Umbilical cord (tissue), 2 donors: Measurements from ENCODE around the gene SYCP1. TPM values are rescaled to one million over a fixed set of nuclear protein-coding genes. Genes with fewer than 3 reads are reported as not detected.
"Not testable (repeated sequence)": the region's sequence is repeated elsewhere in the genome, so short reads cannot be mapped to it uniquely, and the experiment has no call there.

Source experiments
- DNase-seq: peaks from one replicate; pipeline ENCODE4 v3.0.0-alpha.2; 2015; ENCODE audit warnings: low spot score
- total RNA-seq: library from RNA; depleted of rRNA; stranded (reverse); fragments of >200 nt; gene quantifications from one replicate; pipeline ENCODE4 v1.2.3, GENCODE V29; 2014; ENCODE audit warnings: low replicate concordance; ENCODE audit not compliant: insufficient read depth

The SYCP1 gene
- 2.4 TPM for total RNA-seq

GRCh38 chr1:114854693-114855320 lies at the start of gene SYCP1:
TSS of gene SYCP1 (plus strand) at chr1:114854863. CDS start at chr1:114855465, 602 bp downstream.
- DNase-seq = peak; percentile 1

DNA sequence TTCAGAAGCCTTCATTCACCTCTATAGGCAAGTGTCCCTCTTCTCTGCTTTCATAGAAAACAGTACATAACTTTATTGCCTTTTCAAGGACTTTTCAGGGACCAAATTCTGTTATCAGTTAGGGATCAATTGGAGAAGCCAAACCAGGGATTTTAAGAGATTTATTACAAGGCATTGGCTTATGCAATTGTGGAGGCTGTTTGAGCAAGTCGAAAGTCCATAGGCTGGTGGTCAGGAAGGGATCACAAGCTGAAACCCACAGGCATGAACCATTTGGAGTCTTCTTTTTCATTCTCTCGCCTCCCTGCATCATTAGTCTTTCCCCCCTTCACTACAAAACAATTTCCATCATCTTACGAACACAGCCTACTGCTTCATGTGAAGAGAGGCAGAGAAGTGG lies 34.8 kb upstream of the SYCP1 start:
- no peak for DNase-seq

GRCh38 chr1:114820392-114820791 lies 34.3 kb upstream of the SYCP1 start:
- no peak for DNase-seq

GRCh38 chr1:114821978-114822377 lies 32.7 kb upstream of the SYCP1 start:
- DNase-seq = no peak

DNA sequence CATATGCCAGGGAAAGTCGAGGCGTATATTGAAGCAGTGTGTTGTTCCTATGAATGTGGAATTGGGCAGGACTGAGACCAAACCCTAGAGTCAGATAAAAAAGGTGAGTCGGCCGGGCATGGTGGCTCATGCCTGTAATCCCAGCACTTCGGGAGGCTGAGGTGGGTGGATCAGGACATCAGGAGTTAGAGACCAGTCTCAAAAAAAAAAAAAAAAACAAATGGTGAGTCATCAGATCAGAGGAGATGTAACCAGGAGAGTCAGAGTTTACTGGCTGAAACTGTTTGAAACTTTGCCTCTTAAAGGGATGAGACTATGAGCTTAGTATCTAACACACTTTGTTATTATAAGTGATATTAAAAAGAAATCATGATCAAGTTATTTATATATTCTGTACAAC lies 26.4 kb upstream of the SYCP1 start:
- no peak for DNase-seq

- not testable (repeated sequence) for DNase-seq
These were observed 24.6 kb upstream of the SYCP1 start for GRCh38 chr1:114830075-114830474.

DNA sequence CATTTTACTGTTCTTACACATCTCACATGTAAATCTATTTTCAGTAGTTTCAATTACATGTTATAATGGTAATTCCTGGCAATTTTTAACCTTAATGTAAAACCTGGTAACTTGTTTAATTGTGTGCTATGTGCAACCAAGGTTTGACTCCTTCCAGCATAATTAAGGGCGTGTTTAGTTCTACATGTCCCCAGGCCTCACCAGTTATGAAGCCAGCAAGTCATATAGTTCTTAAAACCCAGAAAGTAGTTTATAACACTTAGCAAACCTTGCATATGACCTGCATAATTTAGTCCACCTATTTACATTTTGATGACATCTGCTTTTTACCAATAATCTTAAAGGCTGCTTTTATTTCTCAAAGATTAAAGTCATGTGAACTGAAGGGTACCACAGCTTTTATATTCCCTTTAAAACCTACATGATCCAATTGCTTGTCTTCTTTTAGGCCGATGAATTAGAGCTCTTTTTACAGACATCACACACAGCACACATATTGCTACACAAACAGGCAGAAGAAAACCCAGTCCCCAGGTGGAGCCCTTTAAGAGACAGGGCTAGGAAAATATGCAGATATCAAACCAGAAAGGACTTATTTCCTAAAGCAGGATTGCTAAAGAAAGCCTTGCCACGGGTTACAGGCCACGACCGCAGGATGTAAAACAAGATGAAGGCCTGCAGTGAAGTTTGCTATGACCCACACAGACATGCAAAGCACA lies 23.2 kb upstream of the SYCP1 start:
- DNase-seq = no peak

DNA sequence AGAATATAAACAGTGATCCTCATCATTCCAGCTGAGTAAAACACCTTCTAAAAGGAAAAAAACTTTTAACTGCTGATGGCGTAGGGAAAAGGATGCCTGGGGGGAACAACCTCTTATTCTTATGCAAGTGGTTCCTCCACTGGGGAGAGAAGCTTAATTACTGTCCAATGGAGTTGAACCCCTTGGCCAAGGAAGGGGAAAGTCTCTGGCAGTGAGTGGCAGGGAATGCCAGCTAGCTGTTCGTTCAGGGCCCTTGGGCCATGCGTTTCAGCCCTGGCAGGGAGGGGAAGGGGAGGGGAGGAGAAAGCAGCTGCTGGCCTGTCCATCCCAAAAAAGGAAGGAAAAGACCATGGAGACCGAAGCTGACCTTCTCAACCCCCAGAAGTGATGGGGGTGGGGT lies 22.6 kb upstream of the SYCP1 start:
- no peak for DNase-seq

DNA sequence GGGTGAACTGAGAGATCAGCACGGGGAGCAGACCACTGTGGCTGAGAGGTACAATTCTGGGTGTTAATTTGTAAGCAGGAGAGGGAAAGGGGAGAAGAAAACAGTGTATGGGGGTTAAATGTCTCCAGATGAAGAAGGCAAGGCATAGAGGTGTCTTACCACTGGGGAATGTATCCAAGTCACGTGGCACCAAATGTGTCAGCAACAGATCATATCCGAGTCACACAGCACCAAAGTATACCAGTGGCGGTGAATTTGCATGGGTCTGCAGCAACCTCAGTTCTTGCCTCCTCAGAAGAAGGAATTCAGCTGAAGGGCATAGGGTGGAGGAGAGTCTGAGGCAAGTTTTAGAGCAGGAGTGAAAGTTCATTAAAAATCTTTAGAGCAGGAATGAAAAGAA lies 21.2 kb upstream of the SYCP1 start:
- DNase-seq = no peak

DNA sequence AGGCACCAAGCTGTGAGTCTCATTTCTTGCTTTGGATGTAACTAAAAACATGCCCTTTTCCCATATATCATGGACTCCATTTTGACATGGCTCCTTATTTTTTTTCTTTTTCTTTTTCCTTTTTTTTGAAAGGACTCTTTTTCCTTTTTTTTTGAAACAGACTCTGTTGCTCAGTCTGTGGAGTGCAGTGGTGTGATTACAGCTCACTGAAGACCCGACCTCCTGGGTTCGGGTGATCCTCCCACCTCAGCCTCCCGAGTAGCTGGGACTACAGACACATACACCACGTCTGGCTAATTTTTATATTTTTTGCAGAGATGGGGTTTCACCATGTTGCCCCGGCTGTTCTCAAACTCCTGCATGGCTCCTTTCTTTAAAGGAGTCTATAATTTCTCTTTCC lies 10.4 kb upstream of the SYCP1 start:
- DNase-seq = no peak

DNA sequence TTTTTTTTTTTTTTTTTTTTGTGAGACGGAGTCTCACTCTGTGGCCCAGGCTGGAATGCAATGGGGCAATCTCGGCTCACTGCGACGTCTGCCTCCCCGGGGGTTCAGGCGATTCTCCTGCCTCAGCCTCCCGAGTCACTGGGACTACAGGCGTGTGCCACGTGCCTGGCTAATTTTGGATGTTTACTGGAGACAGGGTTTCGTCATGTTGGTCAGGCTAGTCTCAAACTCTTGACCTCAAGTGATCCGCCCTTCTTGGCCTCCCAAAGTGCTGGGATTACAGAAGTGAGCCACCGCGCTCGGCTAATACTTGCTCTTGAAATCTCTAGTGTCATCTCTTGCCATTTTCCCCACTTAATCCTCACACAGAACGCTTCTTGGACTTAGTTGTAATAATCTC lies 1.1 kb upstream of the SYCP1 start:
- DNase-seq = no peak

DNA sequence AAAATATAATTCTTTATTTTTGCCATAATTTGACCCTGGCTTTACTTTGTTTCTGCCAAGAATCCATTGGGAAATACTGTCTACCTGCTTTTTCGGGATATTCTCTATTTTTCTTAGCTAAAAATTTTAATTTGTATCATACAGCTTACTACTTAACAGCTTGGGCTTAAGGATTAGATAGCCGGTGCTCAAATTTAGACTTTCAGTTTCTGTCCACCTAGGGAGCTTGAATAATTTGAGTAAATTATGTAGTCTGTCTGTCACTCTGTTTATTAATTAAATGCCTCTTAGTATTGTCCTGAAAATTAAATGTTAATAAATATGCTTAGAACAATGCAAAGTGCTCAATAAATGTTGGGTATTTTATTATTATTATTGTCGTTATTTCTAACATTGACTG lies 6.7 kb downstream of the SYCP1 start:
- DNase-seq = no peak

GRCh38 chr1:114892194-114892918 lies 37.7 kb downstream of the SYCP1 start:
- DNase-seq = no peak

DNA sequence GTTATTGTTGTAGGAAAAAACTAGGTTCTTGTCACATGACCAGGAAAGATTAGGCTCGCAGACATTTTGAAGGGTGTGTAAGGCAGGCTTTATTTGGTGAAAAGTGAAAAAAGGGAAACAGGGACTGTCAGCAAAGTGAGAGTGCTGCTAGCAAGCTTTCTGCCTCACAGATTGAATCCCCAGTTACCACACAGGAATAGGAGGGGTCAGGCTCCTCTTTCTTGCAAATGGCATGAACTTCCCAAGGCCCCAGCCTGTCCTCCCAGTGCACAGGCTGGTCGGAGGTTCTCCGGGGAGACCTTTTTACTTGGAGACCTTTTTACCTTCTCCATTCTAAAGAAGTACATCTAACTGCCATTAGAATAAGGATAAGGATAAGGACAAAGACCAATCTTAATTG lies 42.1 kb downstream of the SYCP1 start:
- no peak for DNase-seq

- DNase-seq = peak; percentile 24
These were observed 47.2 kb downstream of the SYCP1 start for GRCh38 chr1:114901814-114902213.

DNA sequence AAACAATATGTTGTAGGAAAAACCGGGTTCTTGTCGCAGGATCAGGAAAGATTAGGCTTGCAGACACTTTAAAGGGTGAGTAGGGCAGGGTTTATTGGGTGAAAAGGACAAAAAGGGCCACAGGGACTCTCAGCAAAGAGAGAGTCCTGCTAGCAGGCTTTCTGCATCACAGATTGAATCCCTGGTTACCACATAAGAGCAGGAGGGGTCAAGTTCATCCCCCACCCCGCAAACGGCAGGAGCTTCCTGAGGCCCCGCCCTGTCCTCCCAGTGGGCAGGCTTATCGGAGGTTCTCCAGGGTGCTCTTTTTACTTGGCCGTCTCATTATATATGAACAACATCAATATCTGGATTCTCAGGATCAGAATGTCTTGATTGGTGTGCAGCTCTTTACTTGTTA lies 47.7 kb downstream of the SYCP1 start:
- DNase-seq = no peak

DNA sequence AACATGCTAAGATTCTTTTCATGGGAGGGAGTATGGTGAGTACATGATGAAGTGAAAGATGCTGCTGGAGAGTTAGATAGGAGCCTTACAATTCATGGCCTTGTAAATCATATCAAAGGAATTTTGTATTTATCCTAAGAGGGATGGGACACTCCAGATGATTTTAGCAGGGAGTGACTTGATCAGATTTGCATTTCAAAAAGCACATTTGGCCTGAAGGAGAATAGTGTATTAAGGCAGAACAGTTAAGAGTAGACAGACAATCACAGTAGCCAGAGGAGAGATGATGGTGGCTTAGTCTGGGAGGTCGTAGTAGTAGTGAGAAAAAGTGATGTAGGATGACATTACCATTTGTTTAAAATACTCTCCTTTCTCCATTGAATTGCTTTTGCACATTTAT lies 48.8 kb downstream of the SYCP1 start:
- no peak for DNase-seq

GRCh38 chr1:114915720-114916119 lies 61.1 kb downstream of the SYCP1 start:
- DNase-seq = not testable (repeated sequence)

DNA sequence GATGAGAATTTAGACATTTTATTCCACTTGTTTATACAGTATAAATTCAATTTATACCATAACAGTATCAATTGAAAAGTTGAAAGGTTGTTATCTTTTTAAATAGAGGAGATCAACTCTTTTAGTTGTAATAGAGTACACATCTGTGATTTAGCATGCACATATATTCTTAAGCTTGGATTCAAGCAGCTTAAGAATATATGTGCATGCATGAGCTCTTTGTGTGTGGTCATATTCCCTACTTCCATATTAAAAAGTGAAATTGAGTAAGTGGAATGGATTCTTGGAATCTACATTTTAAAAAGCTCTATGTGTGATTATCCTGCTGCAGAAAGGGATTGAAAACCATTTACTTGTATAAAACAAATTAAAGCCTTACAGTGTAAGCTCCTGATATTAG lies 71.9 kb downstream of the SYCP1 start:
- no peak for DNase-seq

DNA sequence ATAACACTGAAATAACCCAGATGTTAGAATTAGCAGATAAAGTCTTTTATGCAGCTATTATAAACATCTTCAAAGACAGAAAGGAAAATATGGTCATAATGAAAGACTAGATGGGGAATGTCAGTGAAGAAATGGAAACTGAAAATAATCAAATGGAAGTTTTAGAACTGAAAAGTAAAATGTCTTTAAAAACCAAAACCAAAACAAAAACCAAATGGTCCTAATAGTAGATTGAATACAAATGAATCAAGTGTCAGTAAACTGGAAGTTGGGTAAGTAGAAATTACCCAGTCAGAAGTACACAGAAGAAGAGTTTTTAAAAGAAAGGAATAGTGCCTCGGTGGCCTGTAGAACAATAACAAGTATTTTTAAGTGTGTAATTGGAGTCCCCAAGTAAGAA lies 72.7 kb downstream of the SYCP1 start:
- no peak for DNase-seq

- peak; percentile 7 for DNase-seq
These were observed 101.9 kb downstream of the SYCP1 start for GRCh38 chr1:114956570-114956969.

- no peak for DNase-seq
These were observed 104.8 kb downstream of the SYCP1 start for GRCh38 chr1:114959423-114959822.

- no peak for DNase-seq
These were observed 122.2 kb downstream of the SYCP1 start for GRCh38 chr1:114976891-114977290.
